Measurements from ENCODE around the gene GPR39. TPM values are rescaled to one million over a fixed set of nuclear protein-coding genes. Genes with fewer than 3 reads are reported as not detected.

GPR39 gene
- total RNA-seq, 4 donors from 2014 or later: 0.13 to 1.3 TPM; not detected in 2

- Histone ChIP-seq H3K27me3 (peaks cover 0 to 17% (median 0%) of the 10 kb centered on the region in 4 donors), H3K4me1 (no peaks in the 10 kb centered on the region), H3K36me3 (no peaks in the 10 kb centered on the region), H3K4me3 (peak overlapping the region in 1 of 4 donors; percentile 15), H3K27ac (replicated peaks in 1 of 4) (no peak overlapping the region), H3K9me3 (no peaks in the 10 kb centered on the region)
- 80% methylated on average over 35 of the region's 35 CpGs for WGBS
- no peak for DNase-seq (ENCODE audit: extremely low spot score)
- no peak for TF ChIP-seq CTCF (IDR thresholded peaks at IDR 0.05)
- no peak for TF ChIP-seq EP300 (IDR thresholded peaks at IDR 0.05)
- no peak for TF ChIP-seq POLR2A (IDR thresholded peaks at IDR 0.05; ENCODE audit: low read depth)
- TF ChIP-seq POLR2AphosphoS5 (IDR thresholded peaks at IDR 0.05): no peak
- intact Hi-C loops (cut with DNase I): no loop called here
These were observed 228.6 kb downstream of the GPR39 start for GRCh38 chr2:132645176-132645575.

- Histone ChIP-seq H3K27me3 (peaks cover 0 to 17% (median 0%) of the 10 kb centered on the region in 4 donors), H3K4me1 (no peaks in the 10 kb centered on the region), H3K4me3 (no peak overlapping the region), H3K36me3 (no peaks in the 10 kb centered on the region), H3K9me3 (no peaks in the 10 kb centered on the region), H3K27ac (replicated peaks in 1 of 4) (no peak overlapping the region)
- intact Hi-C loops (cut with DNase I): no loop called here
- 87% methylated on average over 17 of the region's 18 CpGs for WGBS
- TF ChIP-seq POLR2AphosphoS5 (IDR thresholded peaks at IDR 0.05): no peak
- no peak for TF ChIP-seq POLR2A (IDR thresholded peaks at IDR 0.05; ENCODE audit: low read depth)
- no peak for TF ChIP-seq EP300 (IDR thresholded peaks at IDR 0.05)
- no peak for TF ChIP-seq CTCF (IDR thresholded peaks at IDR 0.05)
- no peak for DNase-seq (ENCODE audit: extremely low spot score)
These were observed 229.3 kb downstream of the GPR39 start for GRCh38 chr2:132645722-132646539.

GRCh38 chr2:132646540-132647108 lies 230.0 kb downstream of the GPR39 start:
- H3K9me3 ChIP-seq: no peaks in the 10 kb centered on the region
- no peaks in the 10 kb centered on the region for H3K36me3 ChIP-seq
- no peak overlapping the region for H3K4me3 ChIP-seq
- H3K27ac ChIP-seq (replicated peaks in 1 of 4): no peak overlapping the region
- H3K27me3 ChIP-seq: peaks cover 0 to 17% (median 0%) of the 10 kb centered on the region in 4 donors
- H3K4me1 ChIP-seq: no peaks in the 10 kb centered on the region
- no peak for TF ChIP-seq CTCF (IDR thresholded peaks at IDR 0.05)
- no peak for TF ChIP-seq POLR2AphosphoS5 (IDR thresholded peaks at IDR 0.05)
- no peak for TF ChIP-seq EP300 (IDR thresholded peaks at IDR 0.05)
- no peak for TF ChIP-seq POLR2A (IDR thresholded peaks at IDR 0.05; ENCODE audit: low read depth)
- no peak for DNase-seq (ENCODE audit: extremely low spot score)
- WGBS: 77% methylated on average over 8 of the region's 8 CpGs
- intact Hi-C loops (cut with DNase I): no loop called here

- intact Hi-C loops (cut with DNase I): no loop called here
- Histone ChIP-seq H3K36me3 (no peaks in the 10 kb centered on the region), H3K27ac (replicated peaks in 1 of 4) (no peak overlapping the region), H3K9me3 (no peaks in the 10 kb centered on the region), H3K4me3 (no peak overlapping the region), H3K27me3 (peaks cover 0 to 8% (median 0%) of the 10 kb centered on the region in 4 donors), H3K4me1 (no peaks in the 10 kb centered on the region)
- no peak for DNase-seq (ENCODE audit: extremely low spot score)
- 73% methylated on average over 12 of the region's 12 CpGs for WGBS
- TF ChIP-seq CTCF (IDR thresholded peaks at IDR 0.05) (peak; percentile 19 to 62 (median 21)), POLR2AphosphoS5 (IDR thresholded peaks at IDR 0.05) (no peak)
These were observed 234.8 kb downstream of the GPR39 start for GRCh38 chr2:132651115-132652045.

Measured in esophagus muscularis mucosa (tissue), 4 donors.